Neuron (in vitro differentiated cells): Measurements from ENCODE around the gene VSX1.

ENCODE experiments used
- H2AFZ ChIP-seq: one replicate; pipeline ENCODE4 v1.6.1; 2013; ENCODE audit warnings: low read depth, mild to moderate bottlenecking, inconsistent platforms, low read length, moderate library complexity
- H3K27me3 ChIP-seq: one replicate; pipeline ENCODE4 v1.6.1; 2013; ENCODE audit warnings: low read length; ENCODE audit not compliant: insufficient read depth
- H3K36me3 ChIP-seq: one replicate; pipeline ENCODE4 v1.6.1; 2013; ENCODE audit warnings: low read length; ENCODE audit not compliant: insufficient read depth
- H3K4me1 ChIP-seq: one replicate; pipeline ENCODE4 v1.6.1; 2013; ENCODE audit warnings: low read length; ENCODE audit not compliant: insufficient read depth
- H3K4me3 ChIP-seq: 2 replicates; pipeline ENCODE4 v1.5.1; 2013; ENCODE audit warnings: mild to moderate bottlenecking, low read length, moderate library complexity
- H3K9me3 ChIP-seq: one replicate; pipeline ENCODE4 v1.6.1; 2013; ENCODE audit warnings: low read length

VSX1 gene

DNA sequence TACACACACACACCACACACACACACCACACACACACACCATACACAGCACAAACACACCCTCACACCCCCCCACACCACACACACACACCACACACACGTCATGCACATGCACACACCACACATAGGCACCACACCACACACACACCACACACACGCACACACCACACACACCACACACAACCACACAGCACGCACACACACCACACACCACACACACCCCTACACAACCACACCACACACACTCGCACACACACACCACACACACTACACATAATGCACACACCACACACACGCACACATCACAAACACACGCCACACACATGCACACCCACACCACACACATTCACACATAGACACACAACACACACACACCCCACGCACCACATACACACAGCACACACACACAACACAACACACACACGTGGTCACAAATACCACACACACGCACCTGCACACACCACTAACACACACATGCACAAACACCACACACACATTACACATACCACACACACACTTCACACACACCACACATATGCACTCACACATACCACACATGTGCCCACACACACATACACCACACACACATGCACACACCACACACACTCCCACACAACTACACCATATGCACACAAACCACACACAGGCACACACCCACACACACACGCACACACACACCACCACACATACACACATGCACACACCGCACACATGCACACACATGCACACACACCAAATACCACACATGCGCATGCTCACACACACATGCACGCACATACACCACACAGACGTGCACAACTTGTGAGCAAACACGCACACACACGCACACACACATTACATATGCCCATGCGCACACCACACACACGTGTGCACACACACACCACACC is 14.6 kb downstream of the VSX1 start:
- Histone ChIP-seq H2AFZ (no peak overlapping the region), H3K4me1 (peaks cover 5% of the 10 kb centered on the region), H3K4me3 (no peak overlapping the region), H3K36me3 (no peaks in the 10 kb centered on the region), H3K27me3 (peaks cover 18% of the 10 kb centered on the region), H3K9me3 (peaks cover 3% of the 10 kb centered on the region)

DNA sequence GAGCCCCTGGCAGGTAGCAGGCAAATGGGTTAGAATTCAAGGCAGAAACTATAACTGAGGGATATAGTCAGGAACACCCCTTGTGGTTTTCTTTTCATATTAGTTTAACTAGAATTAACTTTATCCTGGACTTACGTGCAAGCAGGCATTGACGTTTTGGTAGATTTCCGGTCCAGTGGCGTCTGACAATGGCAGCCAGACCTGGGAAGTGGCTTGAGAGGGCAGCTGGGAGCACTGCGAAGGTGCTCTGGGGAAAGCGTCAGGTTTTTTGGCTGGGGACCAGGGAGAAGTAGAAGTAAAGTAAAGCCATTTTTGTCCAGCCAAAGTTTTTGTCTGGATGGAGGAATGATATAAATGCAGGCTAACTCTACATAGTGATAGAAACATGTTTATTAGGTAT is 15.6 kb downstream of the VSX1 start:
- H3K9me3 ChIP-seq: peaks cover 3% of the 10 kb centered on the region
- peaks cover 5% of the 10 kb centered on the region for H3K4me1 ChIP-seq
- no peak overlapping the region for H2AFZ ChIP-seq
- H3K27me3 ChIP-seq: peaks cover 23% of the 10 kb centered on the region
- no peaks in the 10 kb centered on the region for H3K36me3 ChIP-seq
- H3K4me3 ChIP-seq: no peak overlapping the region

DNA sequence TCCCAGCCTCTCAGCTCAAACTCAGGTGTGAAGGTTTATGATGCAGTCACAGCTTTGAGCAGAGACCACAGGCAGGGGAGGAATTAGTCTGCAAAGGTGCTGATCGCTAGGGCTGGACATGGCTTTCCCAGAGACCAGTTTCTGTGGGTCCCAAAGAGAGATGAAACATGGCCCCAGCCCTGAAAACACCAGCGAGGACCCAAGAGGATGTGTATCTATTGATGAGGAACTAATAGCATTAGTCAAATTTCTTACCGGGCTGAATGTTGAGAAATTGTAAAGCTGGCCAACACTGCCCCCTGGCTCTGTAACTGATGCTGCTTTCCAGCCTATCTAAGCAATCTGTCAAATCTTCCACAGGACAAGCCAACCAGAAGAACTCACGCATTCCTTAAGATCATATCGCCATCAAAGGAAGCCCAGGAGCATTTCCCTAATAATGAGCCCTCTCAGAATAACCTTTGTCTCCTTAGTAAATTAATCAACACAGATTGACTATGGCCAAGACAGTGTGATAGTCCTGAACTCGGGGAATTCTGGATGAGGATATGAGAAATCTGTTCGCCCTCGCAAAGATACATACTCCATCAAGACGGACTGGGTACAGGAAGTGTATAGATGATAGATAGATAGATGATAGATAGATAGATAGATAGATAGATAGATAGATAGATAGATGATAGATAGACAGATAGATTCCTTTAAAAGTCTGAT is 16.2 kb downstream of the VSX1 start:
- H3K4me1 ChIP-seq: peaks cover 5% of the 10 kb centered on the region
- no peak overlapping the region for H2AFZ ChIP-seq
- H3K27me3 ChIP-seq: peaks cover 24% of the 10 kb centered on the region
- peaks cover 3% of the 10 kb centered on the region for H3K9me3 ChIP-seq
- H3K36me3 ChIP-seq: no peaks in the 10 kb centered on the region
- H3K4me3 ChIP-seq: no peak overlapping the region

DNA sequence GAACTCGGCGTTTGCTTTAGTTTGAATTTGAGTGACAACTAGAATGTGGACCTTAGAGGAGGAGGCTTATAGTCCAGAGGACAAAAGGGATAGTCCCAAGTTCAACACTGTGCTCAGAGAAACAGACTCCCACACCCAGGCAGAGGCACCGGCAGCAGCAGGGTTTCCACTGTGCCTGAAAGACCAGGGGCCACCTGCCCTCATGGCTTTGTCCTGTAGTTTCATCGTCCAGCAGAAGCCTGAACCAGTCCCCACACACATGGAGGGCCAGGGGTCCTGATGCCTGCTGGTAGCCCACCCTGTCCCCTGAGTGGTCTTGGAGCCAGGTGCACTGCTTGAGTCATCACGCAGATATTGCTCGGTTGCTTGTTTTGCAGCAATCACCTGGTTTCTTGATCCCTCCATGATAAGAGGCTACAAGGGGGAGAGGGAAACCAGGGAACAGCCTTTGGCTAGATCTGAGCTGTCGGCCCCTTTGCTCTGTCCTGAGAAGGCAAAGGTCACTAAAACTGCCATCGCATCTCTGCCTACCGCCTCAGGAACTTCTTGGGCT is 16.8 kb downstream of the VSX1 start:
- H3K4me1 ChIP-seq: peaks cover 5% of the 10 kb centered on the region
- no peak overlapping the region for H2AFZ ChIP-seq
- no peaks in the 10 kb centered on the region for H3K36me3 ChIP-seq
- no peak overlapping the region for H3K4me3 ChIP-seq
- H3K27me3 ChIP-seq: peaks cover 31% of the 10 kb centered on the region
- H3K9me3 ChIP-seq: peaks cover 3% of the 10 kb centered on the region

DNA sequence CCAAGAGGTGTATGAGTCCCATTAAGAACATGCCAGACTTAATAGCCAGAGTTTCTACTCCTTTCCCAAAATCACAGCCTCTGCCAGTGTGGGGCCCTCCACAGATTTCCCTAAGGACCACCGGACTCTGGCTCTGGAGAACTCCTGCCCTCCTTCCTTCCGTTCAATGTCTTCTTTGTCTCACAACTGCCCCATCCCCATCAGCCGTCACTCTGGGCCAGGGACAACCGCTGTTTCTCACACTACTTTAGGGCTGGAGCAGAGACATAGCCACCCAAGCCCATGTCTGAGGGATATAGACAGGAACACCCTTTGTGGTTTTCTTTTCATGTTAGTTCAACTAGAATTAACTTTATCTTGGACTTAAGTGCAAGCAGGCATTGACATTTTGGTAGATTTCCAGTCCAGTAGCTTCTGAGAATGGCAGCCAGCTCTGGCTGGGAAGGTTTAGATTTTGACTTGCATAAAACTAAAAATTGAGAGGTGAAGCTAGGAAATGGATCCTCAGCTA is 17.3 kb downstream of the VSX1 start:
- Histone ChIP-seq H3K27me3 (peaks cover 36% of the 10 kb centered on the region), H2AFZ (no peak overlapping the region), H3K4me1 (peaks cover 5% of the 10 kb centered on the region), H3K4me3 (no peak overlapping the region), H3K36me3 (no peaks in the 10 kb centered on the region), H3K9me3 (peaks cover 3% of the 10 kb centered on the region)

DNA sequence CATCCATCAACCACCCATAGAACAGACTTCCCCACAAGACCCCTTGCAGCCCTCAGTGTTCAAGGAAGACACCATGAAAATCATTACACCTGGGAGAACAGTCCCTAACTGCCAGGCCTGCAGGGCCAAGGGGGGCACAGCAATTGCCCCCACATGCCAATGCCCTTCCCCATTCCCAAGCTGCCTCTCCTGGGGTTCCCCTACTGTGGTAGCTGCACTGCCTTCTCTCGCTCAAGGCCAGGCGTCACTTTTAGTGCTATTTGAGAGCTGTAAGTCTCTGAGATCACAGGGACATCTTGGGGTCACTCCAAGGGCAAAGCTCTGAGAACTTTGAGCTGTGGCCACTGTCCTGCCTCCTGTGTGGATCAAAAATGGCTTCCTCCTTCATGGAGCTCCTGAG is 18.0 kb downstream of the VSX1 start:
- Histone ChIP-seq H3K27me3 (peaks cover 42% of the 10 kb centered on the region), H3K36me3 (no peaks in the 10 kb centered on the region), H3K9me3 (peaks cover 3% of the 10 kb centered on the region), H3K4me3 (no peak overlapping the region), H2AFZ (no peak overlapping the region), H3K4me1 (peaks cover 7% of the 10 kb centered on the region)

DNA sequence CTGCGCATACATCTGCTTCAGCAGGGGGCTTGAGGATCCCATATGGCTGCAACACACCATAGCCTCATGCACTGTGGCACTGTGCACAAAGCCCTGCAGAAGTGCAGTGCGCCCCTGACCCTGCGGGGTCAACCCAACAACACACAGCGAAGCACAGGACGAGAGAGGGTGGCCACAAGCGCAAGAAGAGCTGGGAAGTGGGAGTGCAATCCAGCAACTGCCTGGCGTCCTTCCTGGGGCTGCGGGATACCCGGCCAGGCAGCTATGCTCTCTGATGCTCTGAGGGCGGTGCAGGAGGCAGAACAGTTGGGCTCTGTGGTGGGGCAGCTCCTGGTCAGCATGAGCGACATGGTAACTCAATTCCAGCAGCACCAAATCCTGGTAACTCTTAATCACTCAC is 18.4 kb downstream of the VSX1 start:
- Histone ChIP-seq H3K36me3 (no peaks in the 10 kb centered on the region), H3K27me3 (peaks cover 46% of the 10 kb centered on the region), H3K4me1 (peaks cover 8% of the 10 kb centered on the region), H2AFZ (no peak overlapping the region), H3K9me3 (peaks cover 3% of the 10 kb centered on the region), H3K4me3 (no peak overlapping the region)

DNA sequence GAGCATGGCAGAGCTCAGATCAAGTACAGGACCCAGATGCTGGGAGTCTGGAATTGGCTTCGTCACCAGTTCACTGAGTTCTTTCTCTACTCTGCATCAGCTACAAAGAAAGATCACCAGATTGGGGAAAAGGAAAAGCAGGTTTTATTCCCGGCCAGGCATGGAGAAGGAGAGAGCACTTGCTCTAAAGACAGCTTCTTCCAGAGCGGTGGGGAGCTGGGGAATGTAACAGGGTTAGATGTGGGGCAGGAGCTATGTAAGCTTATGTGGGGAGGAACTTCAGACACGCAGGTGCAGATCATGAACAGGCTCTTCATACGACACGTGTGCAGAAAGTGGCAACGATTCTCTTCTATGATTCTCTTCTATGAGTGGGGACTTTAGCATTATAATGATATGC is 19.1 kb downstream of the VSX1 start:
- H3K27me3 ChIP-seq: peaks cover 50% of the 10 kb centered on the region
- no peak overlapping the region for H2AFZ ChIP-seq
- no peaks in the 10 kb centered on the region for H3K36me3 ChIP-seq
- H3K4me1 ChIP-seq: peaks cover 8% of the 10 kb centered on the region
- H3K9me3 ChIP-seq: peaks cover 3% of the 10 kb centered on the region
- H3K4me3 ChIP-seq: no peak overlapping the region

DNA sequence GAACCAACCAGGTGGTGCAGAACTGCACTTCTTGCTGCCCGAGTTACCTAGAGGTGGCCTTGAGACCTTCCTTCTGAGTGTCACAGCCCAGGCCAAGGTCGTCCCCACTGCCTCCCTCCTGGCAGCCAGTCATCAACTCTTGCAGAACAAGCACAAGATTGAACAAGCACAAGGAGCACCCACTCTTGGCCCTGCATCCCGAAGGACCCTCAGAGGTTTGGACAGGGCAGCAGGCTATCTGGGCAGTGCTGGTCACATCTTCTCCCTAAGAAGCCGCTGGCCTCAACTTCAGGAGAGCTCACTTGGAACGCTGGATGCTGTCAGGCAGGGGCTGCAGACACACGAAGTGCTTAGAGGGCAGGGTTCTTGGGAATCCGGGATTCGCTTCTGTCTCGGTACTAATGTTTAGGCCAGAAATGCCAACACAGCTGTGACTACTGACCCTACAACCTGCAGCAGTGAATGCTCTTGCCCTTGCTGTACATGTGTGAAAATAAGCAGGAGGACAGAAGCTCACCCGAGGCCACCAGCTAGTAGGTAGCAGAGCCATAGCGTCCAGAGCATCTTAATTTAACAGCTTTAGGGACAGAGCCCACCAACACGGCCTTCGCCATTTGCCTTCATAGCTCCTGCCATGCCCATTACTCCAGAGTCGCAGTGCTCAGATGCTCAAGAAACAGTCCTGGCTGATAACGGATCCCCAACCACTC is 20.0 kb downstream of the VSX1 start:
- peaks cover 57% of the 10 kb centered on the region for H3K27me3 ChIP-seq
- H3K36me3 ChIP-seq: no peaks in the 10 kb centered on the region
- H3K9me3 ChIP-seq: no peaks in the 10 kb centered on the region
- H2AFZ ChIP-seq: no peak overlapping the region
- peaks cover 14% of the 10 kb centered on the region for H3K4me1 ChIP-seq
- no peak overlapping the region for H3K4me3 ChIP-seq

DNA sequence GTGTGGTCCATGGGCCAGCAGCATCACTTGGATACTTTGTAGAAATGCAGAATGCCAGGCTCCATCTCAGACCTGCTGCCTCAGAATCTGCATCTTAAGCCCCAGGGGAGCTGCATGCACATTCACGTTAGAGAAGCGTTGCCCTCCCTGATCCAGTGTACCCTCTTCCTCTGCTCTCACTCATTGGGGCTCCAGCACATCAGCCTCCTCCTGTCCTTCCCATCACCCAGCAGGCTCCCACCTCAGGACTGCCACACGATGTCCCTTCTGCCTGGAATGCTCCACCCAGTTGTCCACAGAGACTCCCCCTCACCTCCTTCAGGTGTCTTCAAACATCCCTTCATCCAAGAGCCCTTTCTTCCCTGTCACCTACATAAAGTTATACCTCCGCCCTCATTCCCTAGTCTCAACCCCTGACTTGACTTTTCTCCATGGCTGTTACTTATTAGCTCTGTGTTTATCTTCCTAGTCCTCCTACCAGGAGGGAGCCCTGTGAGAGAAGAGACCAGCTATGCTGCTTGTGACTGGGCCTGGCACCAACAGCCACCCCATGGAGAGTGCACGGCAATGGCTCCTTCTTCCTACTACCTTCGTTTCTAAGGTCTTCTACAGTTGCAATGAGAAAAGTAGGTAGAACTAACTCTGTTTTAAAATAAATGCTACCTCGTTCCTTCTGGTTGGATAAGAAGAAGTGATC is 20.7 kb downstream of the VSX1 start:
- no peaks in the 10 kb centered on the region for H3K36me3 ChIP-seq
- peaks cover 64% of the 10 kb centered on the region for H3K27me3 ChIP-seq
- H3K9me3 ChIP-seq: no peaks in the 10 kb centered on the region
- no peak overlapping the region for H3K4me3 ChIP-seq
- peaks cover 14% of the 10 kb centered on the region for H3K4me1 ChIP-seq
- no peak overlapping the region for H2AFZ ChIP-seq

DNA sequence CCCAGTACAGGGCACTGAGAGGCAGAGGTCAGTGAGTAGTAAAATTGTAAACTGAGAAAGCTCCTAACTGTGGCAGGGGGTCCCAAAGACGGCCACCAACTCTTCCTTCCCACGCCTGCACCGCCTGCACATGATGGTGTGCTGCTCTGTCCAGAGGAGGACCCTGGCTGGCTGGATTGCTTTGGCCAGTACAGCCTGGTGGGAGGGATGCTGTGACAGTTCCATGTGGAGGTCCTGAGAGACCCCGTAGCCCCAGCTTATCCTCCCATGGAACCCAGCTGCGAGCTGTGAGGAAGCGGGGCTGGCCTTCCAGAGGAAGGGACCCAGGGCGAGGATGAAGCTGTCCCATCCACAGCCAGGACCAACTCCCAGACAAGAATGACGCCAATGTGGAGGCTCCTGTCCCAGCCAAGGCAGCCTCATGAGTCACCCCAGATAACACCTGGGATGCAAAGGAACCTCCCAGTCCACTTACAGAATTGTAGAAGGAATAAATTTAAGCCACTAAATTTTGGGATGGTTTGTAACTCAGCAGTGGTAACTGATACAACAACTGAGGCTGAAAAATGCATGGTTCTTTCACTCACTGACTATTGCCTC is 22.0 kb downstream of the VSX1 start:
- peaks cover 9% of the 10 kb centered on the region for H3K4me1 ChIP-seq
- H3K9me3 ChIP-seq: no peaks in the 10 kb centered on the region
- no peak overlapping the region for H2AFZ ChIP-seq
- H3K27me3 ChIP-seq: peaks cover 72% of the 10 kb centered on the region
- no peak overlapping the region for H3K4me3 ChIP-seq
- H3K36me3 ChIP-seq: no peaks in the 10 kb centered on the region
